Measurements from ENCODE around the gene UNC13A. TPM values are rescaled to one million over a fixed set of nuclear protein-coding genes. Genes with fewer than 3 reads are reported as not detected.

UNC13A gene
- total RNA-seq, 1 experiment from 2014 or later: 22.2 TPM

DNA sequence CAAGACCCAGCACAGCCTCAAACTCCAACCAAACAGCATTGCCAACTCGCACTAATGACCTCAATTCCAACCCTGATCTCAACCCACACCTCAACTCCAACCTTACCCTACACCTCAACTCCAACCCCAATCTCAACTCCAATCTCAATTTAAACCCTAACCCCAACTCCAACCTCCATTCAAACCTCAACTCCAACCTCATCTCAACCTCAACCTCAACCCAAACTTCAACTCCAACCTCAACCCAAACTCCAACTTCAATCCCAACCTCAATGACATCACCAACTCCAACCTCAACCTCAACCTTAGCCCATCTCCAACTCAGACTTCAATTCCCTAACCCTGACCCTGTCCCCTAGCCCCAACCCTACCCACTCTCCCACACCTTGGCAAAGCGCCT is 58.4 kb downstream of the UNC13A start:
- no peak overlapping the region for H3K4ac ChIP-seq (ENCODE audit: low read depth, low read length)
- WGBS (ENCODE audit: extremely low coverage, insufficient read length, low lambda C conversion rate): 100% methylated on average over 1 of the region's 2 CpGs

More for the DNA sequence above, 58.4 kb downstream of the UNC13A start:
- Mint-ChIP-seq H3K27ac (no peak overlapping the region), H3K9me3 (no peaks in the 10 kb centered on the region), H3K4me1 (no peaks in the 10 kb centered on the region), H3K27me3 (ENCODE audit: low read depth) (no peaks in the 10 kb centered on the region), H3K36me3 (ENCODE audit: insufficient read depth in 1 of 3, low read depth in 3 of 3) (peaks cover 18 to 23% (median 22%) of the 10 kb centered on the region in 3 experiments; a peak in 6 of 7 replicates), H3K4me3 (no peak overlapping the region)
- H2AK5ac ChIP-seq (ENCODE audit: insufficient read length, low read length): no peak overlapping the region
- no peak for TF ChIP-seq CTCF (conservative IDR thresholded peaks at IDR 0.05)
- no peak overlapping the region for H2BK12ac ChIP-seq (ENCODE audit: insufficient read length, low read depth, low read length)
- H2BK20ac ChIP-seq (ENCODE audit: low read depth, low read length, poor library complexity, severe bottlenecking): no peak overlapping the region
- no peaks in the 10 kb centered on the region for H3K79me1 ChIP-seq (ENCODE audit: insufficient read depth, low read depth, low read length, poor library complexity, severe bottlenecking)
- no peaks in the 10 kb centered on the region for H3K4me1 ChIP-seq (ENCODE audit: insufficient read depth, low read length)
- H3K14ac ChIP-seq (ENCODE audit: insufficient read depth, low read length): no peak overlapping the region
- H3T11ph ChIP-seq (ENCODE audit: low read length): no peak overlapping the region
- H3K79me2 ChIP-seq (ENCODE audit: insufficient read depth, low read length): no peaks in the 10 kb centered on the region
- H3K56ac ChIP-seq (ENCODE audit: insufficient read length, low read depth, low read length): no peak overlapping the region
- no peak overlapping the region for H3K4me2 ChIP-seq (ENCODE audit: insufficient read depth, insufficient read length, low read length)
- H4K8ac ChIP-seq (replicated peaks; ENCODE audit: insufficient read length, low read depth, low read length): no peak overlapping the region
- no peak overlapping the region for H3K18ac ChIP-seq (ENCODE audit: insufficient read length, low read depth, low read length)
- H3K23me2 ChIP-seq (ENCODE audit: insufficient read length, low read depth, low read length, poor library complexity, severe bottlenecking): no peaks in the 10 kb centered on the region
- no peaks in the 10 kb centered on the region for H4K20me1 ChIP-seq (ENCODE audit: control insufficient read depth, insufficient read depth, insufficient read length)
- no peaks in the 10 kb centered on the region for H3K9me3 ChIP-seq (ENCODE audit: control insufficient read depth, low read depth, low read length)
- no peak for DNase-seq
- no peak overlapping the region for H2BK15ac ChIP-seq (ENCODE audit: low read depth, low read length)
- H2BK120ac ChIP-seq (ENCODE audit: low read depth, low read length, poor library complexity, severe bottlenecking): no peak overlapping the region
- H4K91ac ChIP-seq (ENCODE audit: insufficient read length, low read depth, low read length): no peak overlapping the region
- H2AFZ ChIP-seq (ENCODE audit: low read length): no peak overlapping the region
- H3K23ac ChIP-seq (ENCODE audit: insufficient read length, low read depth, low read length): no peak overlapping the region
- H2BK5ac ChIP-seq (ENCODE audit: insufficient read length, low read length): no peak overlapping the region
- no peak overlapping the region for H3K9ac ChIP-seq (ENCODE audit: extremely low read depth, insufficient read length, low read length)
- H3K27ac ChIP-seq (ENCODE audit: insufficient read length, low read depth, low read length): no peak overlapping the region
- no peak overlapping the region for H4K5ac ChIP-seq (ENCODE audit: insufficient read length, low read depth, low read length)
- no peaks in the 10 kb centered on the region for H3K27me3 ChIP-seq (ENCODE audit: insufficient read depth, low read length)

Data from H9 (cell line).